ENCODE measurements around the gene MYRIP.

Gene MYRIP

DNA sequence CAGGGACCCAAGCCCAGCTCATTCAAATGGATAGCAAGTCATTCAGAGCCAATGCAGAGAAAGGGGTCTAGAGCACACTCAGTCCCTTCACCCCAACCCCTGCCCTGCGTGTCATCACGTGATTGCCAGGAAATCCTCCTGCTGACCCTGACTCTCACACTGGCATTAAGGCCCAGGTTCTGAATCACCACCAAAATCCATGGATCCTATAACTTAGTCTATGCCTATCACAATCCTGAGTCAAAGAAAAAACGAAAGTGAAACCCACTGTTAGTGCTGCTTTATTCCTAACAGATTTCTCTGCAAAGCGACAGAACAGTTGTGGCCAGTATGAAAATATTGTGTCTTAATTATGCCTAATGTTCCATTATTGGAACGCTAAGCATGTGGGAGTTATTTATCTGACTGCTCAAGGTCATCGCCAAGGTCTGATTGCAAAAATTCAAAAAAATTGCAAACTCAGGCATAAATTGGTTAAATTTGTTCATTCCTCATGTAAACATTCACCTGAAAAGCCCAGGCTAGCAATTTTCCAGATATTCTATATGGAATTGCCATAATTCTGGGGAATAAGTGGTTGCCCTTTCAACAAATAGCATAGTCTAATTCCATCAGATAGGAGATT, 391.4 kb downstream of the MYRIP start:
- no peak for DNase-seq

DNA sequence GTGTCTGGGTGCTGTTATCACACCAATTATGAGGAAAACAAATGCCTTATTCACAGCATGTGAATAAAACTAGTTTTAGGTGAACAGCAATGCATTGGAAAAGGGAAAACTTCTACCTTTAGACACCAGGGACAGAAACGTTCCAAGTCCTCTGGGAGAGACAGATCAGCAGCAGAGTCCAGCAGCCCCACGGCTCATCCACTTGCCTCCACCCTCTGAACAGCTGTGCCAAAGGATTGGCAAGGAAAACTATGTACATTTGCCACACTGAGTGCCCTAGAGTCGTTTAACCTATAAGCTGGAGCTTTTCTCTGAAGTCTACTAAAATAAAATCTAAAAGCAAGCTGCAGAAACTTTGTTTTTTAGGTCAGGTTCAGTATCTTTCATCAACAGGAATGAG, 392.4 kb downstream of the MYRIP start:
- DNase-seq: no peak

DNA sequence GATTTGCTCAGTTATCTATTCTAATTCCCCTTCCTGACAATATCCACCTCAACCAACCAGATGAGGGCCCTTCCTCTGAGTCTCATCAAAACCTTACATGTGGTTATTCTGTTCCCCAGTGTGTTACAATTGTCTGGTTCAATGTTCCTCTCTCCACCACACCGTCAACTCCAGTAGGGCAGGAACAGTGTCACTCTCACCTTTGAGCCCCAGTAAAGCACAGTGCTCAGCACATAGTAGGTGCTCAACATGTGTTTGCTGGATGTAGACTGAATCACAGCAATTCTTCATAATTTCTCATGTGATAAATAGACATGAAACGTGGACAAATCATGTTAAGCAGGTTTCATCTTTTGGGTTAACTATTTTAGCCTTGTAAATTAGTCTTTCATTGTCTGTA, 397.1 kb downstream of the MYRIP start:
- DNase-seq: no peak

DNA sequence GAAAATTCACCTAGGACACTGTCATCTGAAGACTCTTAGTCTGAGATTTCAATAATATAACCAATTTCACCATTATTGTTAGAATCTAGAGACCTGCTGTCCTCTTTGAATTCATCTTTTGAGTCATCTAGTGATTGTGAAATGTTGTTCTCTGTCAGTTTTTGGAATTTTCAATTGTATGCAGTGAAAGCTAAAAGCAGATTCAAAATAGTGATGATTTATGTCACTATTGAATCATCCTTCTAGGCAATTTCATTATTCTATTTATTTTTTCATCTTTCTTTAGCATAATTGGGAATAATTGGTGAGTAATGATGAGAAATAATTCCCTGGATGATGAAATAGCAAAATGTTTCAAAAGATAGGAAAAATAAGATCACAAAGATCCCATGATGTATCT, 398.4 kb downstream of the MYRIP start:
- no peak for DNase-seq

DNA sequence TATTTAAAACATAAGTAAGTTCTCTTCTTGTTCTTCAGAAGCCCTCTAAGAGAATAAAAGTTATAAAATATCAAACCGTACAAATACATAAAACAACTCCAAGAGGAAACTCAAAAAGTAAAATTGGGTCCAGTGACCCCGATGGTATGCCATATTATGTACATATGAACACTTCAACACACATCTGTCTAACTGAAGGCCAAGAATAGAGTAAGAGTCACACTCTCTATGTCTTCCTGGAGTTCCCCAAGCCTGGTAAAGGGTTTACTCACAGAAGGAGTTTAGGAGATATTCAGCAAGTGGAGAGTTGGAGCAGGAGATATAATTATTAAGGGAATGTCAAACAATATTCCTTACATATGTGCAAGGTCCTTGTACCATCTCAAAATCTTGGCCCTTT, 398.8 kb downstream of the MYRIP start:
- no peak for DNase-seq

DNA sequence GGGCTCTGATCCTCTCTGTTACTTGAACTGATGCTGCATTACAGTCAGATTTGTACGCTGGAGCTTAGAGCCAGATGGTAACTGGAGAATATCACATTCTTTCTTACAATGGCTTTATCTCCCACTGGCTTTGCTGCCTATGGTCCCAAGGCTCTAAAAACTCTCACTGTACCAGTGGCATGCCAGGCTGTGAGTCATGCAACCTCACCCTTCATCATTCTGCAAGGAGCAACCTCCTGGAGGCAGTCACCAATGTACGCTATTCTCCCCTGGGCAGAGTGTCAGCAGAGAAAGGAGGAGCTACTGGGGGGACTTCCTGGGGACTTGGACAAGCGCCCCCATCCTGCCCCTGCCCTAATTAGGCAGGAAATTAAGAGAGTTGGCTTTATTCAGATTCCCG, 402.2 kb downstream of the MYRIP start:
- DNase-seq: no peak

DNA sequence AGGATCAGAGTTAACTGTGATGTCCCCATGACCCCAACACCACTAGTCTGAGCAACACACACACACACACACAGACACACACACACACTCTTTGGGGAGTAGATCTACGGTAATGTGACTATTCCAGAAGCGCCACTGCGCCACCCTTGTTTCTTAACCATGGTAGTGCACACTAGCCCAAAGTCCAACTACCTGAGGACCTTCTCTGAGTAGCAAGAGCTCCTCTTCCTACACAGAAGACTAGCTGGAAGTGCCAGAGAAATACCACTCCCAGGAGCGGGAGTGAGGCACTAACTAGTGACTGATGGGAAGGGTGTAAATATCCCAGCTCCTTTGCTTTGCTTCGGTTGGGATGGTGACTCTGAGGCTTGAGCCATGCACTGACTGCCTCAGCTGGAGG, 404.1 kb downstream of the MYRIP start:
- DNase-seq: no peak

DNA sequence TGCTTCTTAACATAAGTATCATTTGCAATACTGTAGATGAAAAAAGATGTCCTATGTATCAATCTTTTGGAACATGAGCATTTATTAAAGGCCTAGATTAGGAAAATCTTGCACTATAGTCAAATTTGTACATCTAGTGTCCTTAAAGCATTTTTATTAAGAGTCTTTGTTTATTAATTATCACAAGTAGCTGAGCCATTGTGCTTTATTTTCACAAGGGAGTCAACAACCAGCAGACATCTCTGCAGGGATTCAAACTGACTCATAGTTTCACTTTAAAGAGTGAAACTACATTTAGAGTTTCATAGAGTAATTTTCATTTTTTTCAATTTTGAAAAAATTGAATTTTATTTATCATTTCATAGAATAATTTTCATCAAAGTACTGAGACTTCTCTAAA, 405.6 kb downstream of the MYRIP start:
- no peak for DNase-seq

DNA sequence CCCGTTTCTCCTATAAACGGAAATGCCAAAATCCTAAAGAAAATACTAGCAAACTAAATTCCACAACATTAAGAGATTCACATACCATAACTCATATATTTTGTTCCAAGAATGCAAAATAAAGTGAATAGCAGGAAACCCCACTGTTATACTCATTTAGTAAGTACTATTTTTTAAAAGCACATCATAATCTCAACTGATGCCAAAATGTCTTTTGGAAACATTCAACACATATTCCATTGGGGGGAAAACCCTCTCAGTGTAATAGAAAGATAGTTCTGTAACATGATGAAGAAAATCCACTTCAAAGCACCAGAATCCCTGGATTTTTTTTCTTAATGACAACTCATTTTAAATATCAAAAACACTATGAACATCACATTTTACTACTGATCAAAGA, 407.1 kb downstream of the MYRIP start:
- no peak for DNase-seq

DNA sequence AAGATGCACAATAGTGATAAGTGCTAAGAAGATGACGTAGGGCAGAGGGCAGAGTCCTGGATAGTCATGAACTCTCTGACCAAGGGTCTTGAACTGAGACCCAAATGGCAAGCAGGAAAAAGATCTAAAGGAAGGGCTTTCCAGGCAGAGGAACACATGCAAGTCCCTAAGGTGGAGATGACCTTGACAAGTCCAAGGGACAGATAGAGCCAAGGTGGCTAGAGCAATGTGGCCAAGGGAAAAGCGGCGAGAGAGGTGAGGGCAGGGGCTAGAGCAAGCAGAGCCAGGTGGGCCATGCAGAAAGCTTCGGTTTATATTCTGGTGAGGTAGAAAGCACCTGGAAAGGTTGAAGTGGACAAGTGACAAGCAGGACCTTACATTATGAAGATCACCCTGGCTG, 414.4 kb downstream of the MYRIP start:
- DNase-seq: no peak

DNA sequence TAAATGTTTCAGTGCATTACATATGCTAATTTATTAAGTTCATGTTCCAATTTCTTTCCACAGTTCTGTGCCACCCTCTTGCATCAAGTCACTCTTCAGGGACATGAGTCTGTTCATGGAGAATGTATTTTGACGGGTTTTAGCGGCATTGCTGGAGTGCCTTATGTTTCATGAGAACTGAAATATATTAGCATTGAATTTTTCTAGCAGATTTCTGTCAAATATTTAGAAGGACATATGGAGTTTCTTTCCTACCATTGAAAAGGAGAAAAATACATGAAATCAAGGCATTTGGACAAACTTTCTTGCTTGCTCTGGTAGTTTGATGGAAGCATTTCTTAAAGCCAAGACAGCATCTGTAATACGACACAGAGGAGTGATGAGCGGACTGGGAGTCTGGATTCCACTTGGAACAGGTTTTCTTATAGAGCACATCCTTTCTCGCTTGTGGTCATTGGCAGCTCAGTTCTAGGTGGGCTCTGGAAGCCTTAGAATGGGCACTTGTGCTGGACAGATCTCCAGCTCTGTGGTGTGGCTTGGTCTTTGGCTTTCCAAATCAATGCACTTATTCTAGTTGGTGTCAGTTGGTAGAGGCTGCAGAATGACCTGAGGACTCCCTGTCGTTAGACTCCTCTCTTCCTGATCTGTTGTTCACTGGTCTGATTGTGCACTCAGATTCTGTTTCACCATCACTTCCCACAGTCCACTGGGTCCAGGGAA, 415.5 kb downstream of the MYRIP start:
- DNase-seq: no peak

DNA sequence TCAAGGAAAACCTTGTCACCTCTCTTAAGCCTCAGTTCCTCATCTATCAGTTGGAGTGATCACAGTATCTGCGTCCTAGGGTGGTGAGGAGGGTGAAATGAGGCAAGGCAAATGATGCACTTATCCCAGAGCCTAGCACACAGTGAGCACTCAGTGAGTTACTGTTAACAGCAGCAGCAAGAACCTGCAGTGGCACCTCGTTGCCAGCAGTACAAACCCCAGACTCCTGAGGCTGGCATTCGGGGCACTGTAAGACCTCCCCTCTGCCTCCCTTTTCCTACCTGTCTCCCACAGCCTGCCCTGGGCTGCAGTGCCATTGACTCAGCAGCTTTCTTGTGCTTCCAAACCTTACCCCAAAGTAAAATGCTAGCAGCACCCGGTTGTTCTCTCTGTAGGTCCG, 417.2 kb downstream of the MYRIP start:
- DNase-seq: no peak

DNA sequence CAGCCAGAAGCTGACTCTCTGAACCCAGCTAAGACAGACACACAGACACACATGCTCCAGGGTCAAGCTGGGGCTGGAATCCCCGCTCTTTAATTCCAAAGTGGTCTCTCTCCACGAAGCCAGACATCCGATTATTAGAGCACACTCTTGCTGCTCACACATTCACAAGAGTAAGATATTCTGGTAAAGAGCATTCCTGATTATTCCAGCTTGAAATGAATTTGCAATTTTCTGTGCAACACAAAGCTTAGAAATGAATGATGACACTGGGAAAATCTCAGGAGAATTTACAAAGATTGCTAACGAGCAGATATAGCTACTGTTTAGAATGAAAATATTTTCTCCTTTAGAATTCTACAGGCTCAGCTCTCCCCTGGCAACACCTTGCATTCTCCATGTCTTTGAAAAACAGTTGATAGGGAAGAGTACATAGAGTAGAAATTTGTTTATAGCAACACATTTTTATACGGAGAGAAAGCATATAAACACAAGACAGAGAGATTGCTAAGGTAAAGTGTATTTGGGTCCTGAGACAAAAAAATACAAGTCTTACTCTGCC, 419.5 kb downstream of the MYRIP start:
- DNase-seq: no peak

DNA sequence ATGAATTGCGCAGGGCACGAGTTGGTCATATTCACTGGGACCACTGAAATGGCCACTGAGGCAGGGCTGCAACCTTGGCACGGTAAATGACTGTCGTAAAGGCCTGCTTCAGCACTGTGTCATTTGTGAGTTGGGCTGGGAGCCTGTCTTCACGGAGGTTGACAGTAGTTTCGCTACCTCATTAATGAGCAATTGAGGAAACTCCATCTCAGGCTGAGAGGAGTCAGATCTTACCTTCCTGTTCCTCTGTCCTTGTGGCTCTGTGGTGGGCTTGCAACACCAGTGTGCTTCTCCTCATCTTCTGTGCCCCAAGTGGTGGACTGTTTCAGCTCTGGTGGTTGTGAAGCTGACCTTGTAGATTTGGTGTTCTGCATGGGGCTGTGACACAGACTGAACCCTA, 420.0 kb downstream of the MYRIP start:
- no peak for DNase-seq

DNA sequence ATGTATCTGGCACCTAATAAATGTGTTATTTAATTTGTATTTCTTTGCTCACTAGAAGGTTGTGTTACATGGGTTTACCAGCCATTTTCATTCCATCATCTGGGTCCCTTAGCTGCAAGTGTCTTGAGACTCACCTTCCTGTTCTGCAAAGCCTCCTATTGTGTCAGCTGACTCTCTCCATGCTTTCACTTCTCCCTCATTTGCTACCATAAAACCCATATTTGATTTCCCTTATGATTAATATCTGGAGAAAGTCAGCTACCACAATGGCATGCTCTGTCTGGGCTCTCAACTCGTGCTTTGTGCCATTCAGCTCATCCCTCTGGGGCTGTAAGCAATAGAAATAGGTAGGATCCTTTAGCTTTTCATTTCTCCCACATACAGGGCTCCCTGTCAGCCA, 420.6 kb downstream of the MYRIP start:
- no peak for DNase-seq

DNA sequence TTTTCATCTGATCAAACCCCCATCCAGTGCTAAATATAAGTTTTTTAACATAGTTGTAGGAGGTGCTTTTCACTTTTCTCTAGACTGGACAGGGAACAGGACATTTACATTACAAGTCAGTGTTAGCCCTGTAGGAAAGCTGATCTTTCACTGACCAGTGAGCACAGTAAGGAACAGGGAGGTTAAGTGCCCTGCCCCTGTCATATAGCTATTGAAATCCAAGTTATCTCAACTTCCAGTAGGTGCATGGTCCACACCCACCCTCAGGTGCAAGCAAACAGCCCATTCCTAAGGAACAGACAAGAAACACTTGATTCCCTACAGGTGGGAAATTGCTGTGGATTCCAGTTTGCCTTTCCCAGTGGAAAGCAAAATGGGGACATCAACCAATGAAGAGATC, 421.0 kb downstream of the MYRIP start:
- DNase-seq: no peak

DNA sequence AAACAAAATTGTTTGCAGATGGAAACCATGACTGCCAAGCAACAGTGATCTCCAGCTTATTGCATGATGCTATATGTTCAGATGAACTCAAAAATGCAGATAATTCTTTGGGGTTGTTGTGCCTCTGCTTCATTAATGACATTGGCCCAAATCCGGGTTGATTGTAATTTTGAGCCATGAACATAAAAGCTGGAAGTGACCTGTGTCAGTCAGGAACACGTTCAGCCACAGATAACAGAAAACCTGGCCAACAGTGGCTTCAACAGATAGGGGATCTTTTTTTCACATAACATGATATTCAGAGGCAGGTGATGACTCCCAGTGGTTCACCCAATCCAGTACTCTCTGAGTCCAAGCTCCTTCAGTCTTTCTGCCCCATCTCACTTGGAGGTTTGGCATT, 423.2 kb downstream of the MYRIP start:
- DNase-seq: no peak

DNA sequence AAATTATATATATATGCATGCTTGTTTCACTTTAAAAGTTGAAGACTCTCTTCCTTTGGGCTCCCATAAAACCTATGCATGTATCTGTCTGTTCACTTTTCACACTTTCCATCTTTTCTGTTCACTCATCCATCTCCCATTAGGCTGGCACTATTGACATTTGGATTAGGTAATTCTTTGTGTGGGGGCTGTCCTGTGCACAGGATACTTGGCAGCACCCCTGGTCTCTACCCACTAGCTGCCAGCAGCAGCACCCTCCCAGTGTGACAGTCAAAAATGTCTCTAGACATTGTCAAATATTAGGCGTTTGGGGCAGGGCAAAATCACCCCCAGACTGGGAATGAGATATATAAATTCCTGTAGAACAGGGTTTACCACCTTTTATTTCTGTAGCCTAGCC, 427.8 kb downstream of the MYRIP start:
- DNase-seq: no peak

DNA sequence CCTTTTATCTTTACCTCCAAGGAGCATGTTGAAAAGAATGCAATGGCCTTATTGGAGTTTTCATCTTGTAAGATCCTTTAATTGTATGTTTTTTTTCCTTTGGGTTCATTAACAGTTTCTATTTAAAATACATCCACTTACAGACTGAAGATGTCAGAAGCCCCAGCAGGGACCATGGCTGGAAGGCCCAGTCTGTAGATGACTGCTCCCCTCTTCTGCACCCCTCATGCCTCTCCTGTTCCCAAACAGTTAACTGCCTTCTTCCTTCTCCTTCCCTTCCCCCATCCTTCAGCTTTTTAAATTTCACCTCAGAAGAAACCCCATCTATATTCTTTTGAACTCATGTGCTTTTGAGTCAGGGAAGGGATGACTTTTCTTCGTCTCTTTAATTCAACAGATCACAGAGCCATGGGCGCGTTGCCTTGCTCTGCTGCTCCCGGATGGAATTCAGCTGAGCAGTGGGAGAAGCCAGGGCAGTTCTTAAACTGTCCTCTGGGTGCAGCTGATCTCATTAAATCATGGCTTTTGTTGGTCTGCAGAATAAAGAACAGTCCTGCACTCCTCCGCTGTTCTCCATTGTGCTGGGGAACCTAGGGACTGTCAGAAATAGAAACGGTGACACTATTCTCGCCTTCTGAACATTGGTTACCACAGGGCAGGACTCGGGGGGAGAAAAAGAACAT, 428.6 kb downstream of the MYRIP start:
- no peak for DNase-seq

DNA sequence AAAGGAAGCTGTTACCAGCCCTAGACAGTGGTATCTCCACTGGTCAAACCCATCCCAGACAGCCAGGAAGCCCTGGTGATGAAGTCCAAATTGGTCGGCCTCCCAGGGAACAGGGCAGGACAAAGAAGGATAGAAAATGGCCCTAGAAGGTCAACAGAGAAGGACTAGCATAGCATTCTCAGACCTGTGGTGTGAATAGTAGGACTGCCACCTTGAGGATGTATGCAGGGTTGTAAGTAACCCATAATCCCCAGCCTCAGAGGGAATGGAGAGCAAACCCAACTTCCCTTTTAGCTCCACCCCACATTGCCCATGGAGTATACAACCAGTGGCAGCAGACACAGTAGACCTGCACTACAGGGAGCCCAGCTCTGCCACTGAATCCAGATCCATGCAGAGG, 431.5 kb downstream of the MYRIP start:
- DNase-seq: no peak

DNA sequence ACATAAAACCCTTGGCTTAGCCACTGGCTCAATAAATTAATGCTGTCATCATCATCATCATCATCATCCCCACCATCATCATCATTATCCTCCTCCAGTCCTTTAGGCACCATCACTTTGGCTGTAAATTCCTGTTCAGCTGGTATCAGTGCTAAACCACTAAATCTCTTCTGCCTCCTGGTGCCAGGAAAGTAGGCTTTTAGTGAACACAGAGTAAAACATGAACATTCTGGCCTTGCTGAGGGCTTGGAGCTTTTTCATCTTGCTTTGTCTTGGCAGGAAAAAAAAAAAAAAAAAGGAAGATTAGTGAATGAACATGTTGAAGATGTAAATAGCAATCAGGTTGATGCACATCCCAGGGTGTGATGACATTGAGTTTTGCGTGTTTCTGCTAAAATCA, 432.8 kb downstream of the MYRIP start:
- no peak for DNase-seq

DNA sequence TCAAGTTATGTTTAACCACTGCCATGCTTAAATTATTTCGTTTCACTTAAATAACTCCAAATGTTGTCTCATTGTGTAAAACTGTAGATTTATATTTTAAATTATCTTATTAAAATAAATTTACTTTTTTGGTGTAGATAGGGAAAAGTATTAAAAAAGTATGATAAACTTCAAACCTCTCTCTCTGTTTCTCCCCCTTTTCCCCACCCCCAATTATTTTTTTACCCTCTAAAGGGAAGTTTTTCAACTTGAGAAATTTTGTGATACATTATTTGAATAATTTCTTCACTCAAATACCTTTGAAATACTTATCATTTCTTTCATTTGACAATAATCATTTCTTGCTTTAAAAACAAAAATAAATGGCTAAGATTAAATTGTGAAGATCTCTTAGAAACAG, 433.2 kb downstream of the MYRIP start:
- DNase-seq: no peak

DNA sequence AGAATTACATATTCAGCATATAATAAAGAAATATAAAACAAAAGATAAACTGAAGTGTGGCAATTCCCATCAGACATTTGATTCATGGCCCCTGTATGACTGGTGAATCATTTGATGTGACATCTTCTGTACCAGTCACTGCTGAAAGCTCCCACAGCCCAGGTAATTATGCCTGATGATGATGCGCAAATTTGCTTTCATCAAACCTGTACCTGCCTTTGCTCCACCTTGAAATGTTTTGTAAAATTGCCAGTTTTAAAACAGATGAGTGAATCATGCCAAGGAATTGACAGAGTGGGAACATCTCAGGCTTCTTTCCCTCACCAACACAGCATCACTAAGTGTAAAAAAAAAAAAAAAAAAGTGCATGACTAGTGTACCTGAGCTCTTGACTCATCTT, 433.6 kb downstream of the MYRIP start:
- no peak for DNase-seq

DNA sequence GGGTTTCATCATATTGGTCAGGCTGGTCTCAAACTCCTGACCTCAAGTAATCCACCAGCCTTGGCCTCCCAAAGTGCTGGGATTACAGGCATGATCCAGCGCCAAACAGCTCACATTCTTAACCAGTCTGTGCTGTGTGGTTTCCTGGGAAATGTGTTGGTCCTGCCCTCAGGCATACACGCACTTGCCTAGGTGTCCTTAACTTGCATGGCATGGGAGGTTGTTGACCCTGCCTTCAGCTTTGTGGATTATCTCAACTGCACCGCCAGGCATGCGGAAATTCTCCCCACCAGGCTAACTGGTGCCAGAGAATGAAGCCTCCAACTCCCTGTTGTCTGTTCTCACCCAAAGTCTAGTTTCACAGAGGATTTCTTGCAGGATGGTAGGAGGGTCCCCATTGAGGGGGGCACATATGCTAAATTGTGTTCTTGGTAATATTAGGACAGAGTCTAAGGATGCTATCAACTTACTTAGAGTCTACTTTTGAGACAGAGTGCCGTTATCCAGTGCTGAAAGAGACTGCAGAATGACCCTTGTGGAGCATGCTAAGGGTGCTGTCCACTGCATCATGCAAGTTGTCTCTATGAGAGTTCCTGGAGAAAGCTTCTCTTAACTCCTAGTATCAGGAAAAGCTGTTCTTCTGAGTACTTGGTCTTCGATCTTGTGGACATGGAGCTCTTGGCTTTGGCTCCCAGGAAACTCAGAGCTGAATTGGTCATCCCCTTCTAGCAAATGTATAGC, 438.5 kb downstream of the MYRIP start:
- DNase-seq: no peak
